OCI-LY1 (cell line): ENCODE measurements around the gene MEGF8.

Experiments used
- H2AFZ ChIP-seq: fragments of 200-600 bp; sonication (generic), shearing (Covaris generic); 2 replicates; pipeline ENCODE4 v1.6.0; 2014; ENCODE audit warnings: antibody characterized with exemption, mild to moderate bottlenecking, low read length
- H3F3A ChIP-seq: fragments of 200-600 bp; sonication (generic), shearing (Covaris generic); 2 replicates; pipeline ENCODE4 v1.6.0; 2014; ENCODE audit warnings: mild to moderate bottlenecking, antibody characterized with exemption, low read length, moderate library complexity; ENCODE audit not compliant: insufficient read depth
- H3K27ac ChIP-seq: fragments of 200-600 bp; sonication (generic); 2 replicates; pipeline ENCODE4 v1.5.1; 2014; ENCODE audit warnings: low read length, mixed run types, mild to moderate bottlenecking, low read depth; ENCODE audit not compliant: poor library complexity, severe bottlenecking
- H3K27me3 ChIP-seq: fragments of 200-600 bp; sonication (generic); 2 replicates; pipeline ENCODE4 v1.6.0; 2014; ENCODE audit warnings: antibody characterized with exemption, mild to moderate bottlenecking, low read length, moderate library complexity; ENCODE audit not compliant: insufficient read depth
- H3K36me3 ChIP-seq: fragments of 200-600 bp; sonication (generic); 2 replicates; pipeline ENCODE4 v1.6.1; 2014; ENCODE audit warnings: mild to moderate bottlenecking, antibody characterized with exemption, low read length, moderate library complexity, mixed read lengths; ENCODE audit not compliant: insufficient read depth
- H3K4me1 ChIP-seq: fragments of 200-600 bp; sonication (generic); 2 replicates; pipeline ENCODE4 v1.5.1; 2014; ENCODE audit warnings: mild to moderate bottlenecking, low read length, moderate library complexity; ENCODE audit not compliant: insufficient read depth, severe bottlenecking
- H3K4me2 ChIP-seq: fragments of 200-600 bp; sonication (generic), shearing (Covaris generic); 2 replicates; pipeline ENCODE4 v1.6.1; 2014; ENCODE audit warnings: low read length
- H3K4me3 ChIP-seq: fragments of 200-600 bp; sonication (generic); 2 replicates; pipeline ENCODE4 v1.5.1; 2014; ENCODE audit warnings: low read length, low read depth, mild to moderate bottlenecking, mixed read lengths; ENCODE audit not compliant: poor library complexity, severe bottlenecking
- H3K79me2 ChIP-seq: fragments of 200-600 bp; shearing (Covaris generic); 2 replicates; pipeline ENCODE4 v1.6.1; 2016; ENCODE audit warnings: mixed run types, low read length, mixed read lengths; ENCODE audit not compliant: insufficient read depth
- H3K9ac ChIP-seq: fragments of 200-600 bp; sonication (generic), shearing (Covaris generic); 2 replicates; pipeline ENCODE4 v1.6.1; 2014; ENCODE audit warnings: mild to moderate bottlenecking, low read length, mixed read lengths
- H3K9me2 ChIP-seq: fragments of 200-600 bp; sonication (generic), shearing (Covaris generic); 2 replicates; pipeline ENCODE4 v1.6.1; 2014; ENCODE audit warnings: low read depth, mild to moderate bottlenecking, low read length, mixed read lengths
- H3K9me3 ChIP-seq: fragments of 200-600 bp; shearing (Covaris generic); 2 replicates; pipeline ENCODE4 v1.6.1; 2014; ENCODE audit warnings: low read length, mixed read lengths
- H4K20me1 ChIP-seq: fragments of 200-600 bp; sonication (generic), shearing (Covaris generic); 2 replicates; pipeline ENCODE4 v1.6.0; 2016; ENCODE audit warnings: mild to moderate bottlenecking, low read length; ENCODE audit not compliant: insufficient read depth
- EZH2 ChIP-seq: fragments of 200-600 bp; sonication (generic), shearing (Covaris generic); IDR thresholded peaks from 2 replicates; pipeline ENCODE4 v1.8.0; 2017; ENCODE audit warnings: borderline replicate concordance, mixed run types, mild to moderate bottlenecking, antibody characterized with exemption, low read length, moderate library complexity, mixed read lengths
- TF ChIP-seq, protein P1 (sequence below): fragments of 200-600 bp; sonication (generic), shearing (Covaris generic); IDR thresholded peaks from 2 replicates; pipeline ENCODE4 v1.5.1; 2017; ENCODE audit warnings: mild to moderate bottlenecking, antibody characterized with exemption, low read length, moderate library complexity, mixed read lengths

MEGF8 gene

DNA sequence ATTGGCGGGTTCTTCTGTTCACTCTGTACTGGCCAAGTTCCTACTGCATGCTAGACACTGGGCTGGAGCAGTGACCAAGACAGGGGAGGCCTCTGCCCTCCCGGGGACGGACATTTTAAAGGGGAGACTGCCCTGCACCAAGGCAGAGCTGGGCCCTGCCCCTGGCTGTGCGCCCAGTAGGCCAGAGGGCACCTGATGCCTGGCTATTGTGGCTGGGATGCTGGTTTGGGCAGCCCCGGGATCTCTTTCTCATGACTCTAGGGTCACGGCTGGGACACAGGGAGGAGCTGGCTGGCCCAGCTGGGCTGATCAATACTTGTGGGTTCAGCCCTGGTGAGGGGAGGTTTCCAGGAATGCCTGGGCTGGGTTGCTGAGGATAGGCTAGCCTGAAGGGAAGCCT lies 84.0 kb downstream of the MEGF8 start:
- H3K4me3 ChIP-seq: no peak overlapping the region

DNA sequence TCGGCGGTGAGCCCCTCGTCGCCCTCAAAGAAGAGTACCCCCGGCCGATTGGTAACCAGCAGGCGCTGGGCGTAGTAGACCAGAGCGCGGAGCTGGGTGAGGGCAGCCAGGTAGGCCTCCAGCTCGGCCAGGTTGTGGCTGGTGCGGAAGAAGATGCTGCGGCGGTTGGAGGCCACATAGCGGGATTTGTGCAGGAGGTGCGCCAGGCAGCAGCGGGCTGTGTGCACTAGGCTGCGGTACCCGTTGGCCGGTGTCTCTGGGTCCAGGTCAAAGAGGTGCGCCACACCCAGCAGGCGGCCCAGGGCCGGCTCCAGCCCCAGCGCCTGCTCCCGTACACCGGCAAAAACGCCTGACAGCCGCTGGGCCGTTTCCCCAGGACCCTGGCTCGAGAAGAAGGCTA lies 84.9 kb downstream of the MEGF8 start:
- H3K4me1 ChIP-seq: no peaks in the 10 kb centered on the region
- TF ChIP-seq EZH2: no peak
- TF ChIP-seq, protein P1, sequence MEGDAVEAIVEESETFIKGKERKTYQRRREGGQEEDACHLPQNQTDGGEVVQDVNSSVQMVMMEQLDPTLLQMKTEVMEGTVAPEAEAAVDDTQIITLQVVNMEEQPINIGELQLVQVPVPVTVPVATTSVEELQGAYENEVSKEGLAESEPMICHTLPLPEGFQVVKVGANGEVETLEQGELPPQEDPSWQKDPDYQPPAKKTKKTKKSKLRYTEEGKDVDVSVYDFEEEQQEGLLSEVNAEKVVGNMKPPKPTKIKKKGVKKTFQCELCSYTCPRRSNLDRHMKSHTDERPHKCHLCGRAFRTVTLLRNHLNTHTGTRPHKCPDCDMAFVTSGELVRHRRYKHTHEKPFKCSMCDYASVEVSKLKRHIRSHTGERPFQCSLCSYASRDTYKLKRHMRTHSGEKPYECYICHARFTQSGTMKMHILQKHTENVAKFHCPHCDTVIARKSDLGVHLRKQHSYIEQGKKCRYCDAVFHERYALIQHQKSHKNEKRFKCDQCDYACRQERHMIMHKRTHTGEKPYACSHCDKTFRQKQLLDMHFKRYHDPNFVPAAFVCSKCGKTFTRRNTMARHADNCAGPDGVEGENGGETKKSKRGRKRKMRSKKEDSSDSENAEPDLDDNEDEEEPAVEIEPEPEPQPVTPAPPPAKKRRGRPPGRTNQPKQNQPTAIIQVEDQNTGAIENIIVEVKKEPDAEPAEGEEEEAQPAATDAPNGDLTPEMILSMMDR: no peak

More for the DNA sequence above, 84.0 kb downstream of the MEGF8 start:
- H3K9ac ChIP-seq: no peak overlapping the region
- H3K9me2 ChIP-seq: no peaks in the 10 kb centered on the region
- H2AFZ ChIP-seq: no peak overlapping the region
- no peak overlapping the region for H3K27ac ChIP-seq
- H3K79me2 ChIP-seq: no peaks in the 10 kb centered on the region
- peaks cover 52% of the 10 kb centered on the region for H3K36me3 ChIP-seq
- H4K20me1 ChIP-seq: no peaks in the 10 kb centered on the region
- TF ChIP-seq EZH2: no peak
- TF ChIP-seq, protein P1: no peak
- no peaks in the 10 kb centered on the region for H3K27me3 ChIP-seq
- H3F3A ChIP-seq: no peaks in the 10 kb centered on the region
- no peaks in the 10 kb centered on the region for H3K9me3 ChIP-seq
- no peak overlapping the region for H3K4me2 ChIP-seq
- H3K4me1 ChIP-seq: no peaks in the 10 kb centered on the region

GRCh38 chr19:42411581-42412178 lies 86.2 kb downstream of the MEGF8 start:
- Histone ChIP-seq H3K36me3 (peaks cover 33% of the 10 kb centered on the region), H4K20me1 (no peaks in the 10 kb centered on the region), H3K4me3 (no peak overlapping the region), H3K27me3 (no peaks in the 10 kb centered on the region), H3K4me2 (no peak overlapping the region), H3K27ac (no peak overlapping the region), H3K4me1 (no peaks in the 10 kb centered on the region), H3K9ac (no peak overlapping the region), H2AFZ (no peak overlapping the region), H3F3A (no peaks in the 10 kb centered on the region), H3K9me2 (no peaks in the 10 kb centered on the region), H3K79me2 (no peaks in the 10 kb centered on the region), H3K9me3 (no peaks in the 10 kb centered on the region)
- no peak for TF ChIP-seq EZH2
- TF ChIP-seq, protein P1: no peak

More for the DNA sequence above, 84.9 kb downstream of the MEGF8 start:
- H3K4me2 ChIP-seq: no peak overlapping the region
- no peaks in the 10 kb centered on the region for H3K9me3 ChIP-seq
- no peak overlapping the region for H3K9ac ChIP-seq
- no peak overlapping the region for H2AFZ ChIP-seq
- no peak overlapping the region for H3K4me3 ChIP-seq
- H3K27me3 ChIP-seq: no peaks in the 10 kb centered on the region
- H4K20me1 ChIP-seq: no peaks in the 10 kb centered on the region
- no peak overlapping the region for H3K27ac ChIP-seq
- H3K9me2 ChIP-seq: no peaks in the 10 kb centered on the region
- H3F3A ChIP-seq: no peaks in the 10 kb centered on the region
- H3K79me2 ChIP-seq: no peaks in the 10 kb centered on the region
- H3K36me3 ChIP-seq: peaks cover 46% of the 10 kb centered on the region
